Left renal cortex interstitium (tissue), 4 donors: ENCODE results near the gene UMPS. TPM values are rescaled to one million over a fixed set of nuclear protein-coding genes. Genes with fewer than 3 reads are reported as not detected.
"Not testable (repeated sequence)": the region's sequence is repeated elsewhere in the genome, so short reads cannot be mapped to it uniquely, and the experiment has no call there.

Source experiments
- DNase-seq, 4 donors: peaks; one replicate each; pipeline ENCODE4 v3.0.0-alpha.2; 2013; ENCODE audit warnings: low read depth in 4 of 4, low spot score in 2 of 4, missing footprints in 1 of 4
- polyA plus RNA-seq, 4 donors: library from polyadenylated mRNA; unstranded; fragments of 120-200 nt; gene quantifications; one replicate each; pipeline ENCODE4 v1.2.1, GENCODE V29; 2013; ENCODE audit not compliant: insufficient read length in 4 of 4

Gene UMPS
- polyA plus RNA-seq, 4 donors = 43.5 to 51.8 (median 49.3) TPM

DNA sequence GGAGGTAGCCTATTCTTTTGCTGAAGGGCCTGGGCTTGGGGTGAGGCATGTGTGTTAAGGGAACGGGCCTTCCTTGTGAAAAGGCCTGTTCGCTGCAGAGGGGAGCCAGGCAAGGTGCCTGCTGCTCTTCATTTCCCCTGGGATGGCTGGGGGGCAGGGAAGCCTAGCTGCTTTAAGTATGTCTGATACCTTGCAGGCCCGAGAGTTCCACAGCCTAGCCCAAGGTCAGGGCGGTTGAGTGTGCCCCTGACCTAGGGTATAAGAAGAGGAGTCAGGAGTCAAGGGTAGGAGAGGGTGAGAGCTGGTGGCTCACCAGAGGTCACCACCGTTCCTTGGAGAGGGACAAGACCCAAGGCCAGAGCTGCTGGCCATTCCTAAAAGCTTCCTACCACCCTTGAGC, 46.6 kb downstream of the UMPS start:
- no peak for DNase-seq

DNA sequence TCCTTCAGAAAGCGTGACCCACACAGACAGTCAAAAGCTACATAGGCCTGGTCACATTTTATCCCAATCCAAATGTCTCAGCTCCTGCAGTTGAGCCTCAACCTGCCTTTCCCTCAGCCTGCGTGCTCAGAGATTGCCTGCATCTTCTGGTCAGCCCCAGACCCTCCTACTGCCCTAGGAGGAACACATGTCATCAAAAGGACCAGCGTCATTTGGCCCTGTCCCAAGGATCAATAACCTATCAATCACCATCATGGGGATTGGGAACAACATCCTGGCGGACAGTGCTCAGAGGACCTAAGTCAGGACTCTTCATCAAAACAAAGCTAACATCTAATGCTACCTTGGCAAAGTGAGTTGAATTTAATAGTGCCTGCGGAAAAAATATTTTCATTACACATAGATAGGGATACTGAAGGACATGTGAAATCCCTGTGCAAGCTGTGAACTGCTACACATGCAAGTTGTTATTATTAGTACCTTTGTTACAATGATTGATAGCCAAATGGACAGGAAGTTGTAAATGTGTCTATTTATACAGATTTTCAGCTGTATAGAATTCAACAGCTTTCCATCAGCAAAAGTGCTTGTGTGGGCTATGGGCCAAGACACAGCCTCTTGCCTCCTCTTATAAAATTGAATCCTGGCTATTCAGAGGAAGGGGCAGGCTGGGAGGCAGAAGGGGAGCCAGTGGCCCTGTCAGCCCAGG, 47.7 kb downstream of the UMPS start:
- DNase-seq = no peak

DNA sequence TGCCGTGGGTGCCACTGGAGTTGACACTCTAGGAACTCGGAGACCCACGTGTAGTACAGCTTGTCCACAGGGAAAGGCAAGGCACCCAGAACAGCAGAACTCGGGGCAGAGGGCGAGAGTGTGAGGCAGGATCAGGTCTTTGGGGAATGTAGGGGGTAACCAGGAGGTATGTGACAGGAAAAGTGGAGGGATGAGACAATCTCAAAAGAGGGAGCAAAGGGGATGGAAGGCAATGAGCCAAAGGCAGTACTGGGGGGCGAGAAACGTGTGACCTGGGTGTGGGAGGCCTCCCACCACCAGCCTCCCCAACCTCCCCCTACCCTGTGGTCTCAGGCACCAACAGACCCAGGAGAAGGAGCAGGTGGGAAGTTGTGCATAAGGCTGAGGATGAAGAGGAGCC, 48.9 kb downstream of the UMPS start:
- DNase-seq = no peak

DNA sequence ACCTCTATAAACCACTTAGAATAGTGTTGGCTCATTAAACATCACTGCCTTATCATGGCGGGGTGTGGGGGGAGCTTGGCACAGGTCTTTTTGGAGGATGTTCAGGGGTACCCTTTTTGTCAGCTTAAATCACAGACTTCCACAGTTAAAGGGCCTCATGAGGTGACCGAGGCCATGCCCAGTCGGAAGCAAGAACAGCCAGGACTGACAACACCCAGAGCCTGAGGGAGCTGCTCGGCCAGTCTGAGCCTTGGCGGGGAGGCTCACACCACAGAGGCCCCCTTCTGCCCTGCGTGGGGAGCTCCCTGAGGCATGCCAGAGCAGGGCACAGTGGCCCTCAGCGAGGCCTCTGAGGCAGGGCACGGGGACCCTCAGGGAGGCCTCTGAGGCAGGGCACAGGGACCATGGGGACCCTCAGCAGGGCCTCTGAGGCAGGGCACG, 49.5 kb downstream of the UMPS start:
- no peak for DNase-seq

DNA sequence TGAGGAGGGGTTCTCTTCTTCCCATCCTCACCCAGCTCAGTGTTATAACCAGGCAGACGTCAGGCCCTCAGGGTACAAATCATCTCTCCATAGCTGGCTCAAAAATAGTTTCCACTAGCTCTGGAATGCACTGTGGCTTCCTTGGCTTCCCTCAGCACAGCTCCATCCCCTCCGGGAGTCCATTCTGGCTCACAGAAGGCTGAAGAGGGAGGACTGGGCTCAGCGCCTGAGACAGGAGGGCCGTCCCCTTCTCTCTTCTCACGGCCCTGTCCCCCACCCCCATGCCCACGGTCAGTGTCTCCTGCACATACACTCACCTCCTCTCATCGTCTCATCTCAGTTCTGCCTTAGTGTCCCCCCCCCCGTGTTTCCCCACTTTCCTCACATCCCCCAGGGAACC, 50.1 kb downstream of the UMPS start:
- DNase-seq = no peak

DNA sequence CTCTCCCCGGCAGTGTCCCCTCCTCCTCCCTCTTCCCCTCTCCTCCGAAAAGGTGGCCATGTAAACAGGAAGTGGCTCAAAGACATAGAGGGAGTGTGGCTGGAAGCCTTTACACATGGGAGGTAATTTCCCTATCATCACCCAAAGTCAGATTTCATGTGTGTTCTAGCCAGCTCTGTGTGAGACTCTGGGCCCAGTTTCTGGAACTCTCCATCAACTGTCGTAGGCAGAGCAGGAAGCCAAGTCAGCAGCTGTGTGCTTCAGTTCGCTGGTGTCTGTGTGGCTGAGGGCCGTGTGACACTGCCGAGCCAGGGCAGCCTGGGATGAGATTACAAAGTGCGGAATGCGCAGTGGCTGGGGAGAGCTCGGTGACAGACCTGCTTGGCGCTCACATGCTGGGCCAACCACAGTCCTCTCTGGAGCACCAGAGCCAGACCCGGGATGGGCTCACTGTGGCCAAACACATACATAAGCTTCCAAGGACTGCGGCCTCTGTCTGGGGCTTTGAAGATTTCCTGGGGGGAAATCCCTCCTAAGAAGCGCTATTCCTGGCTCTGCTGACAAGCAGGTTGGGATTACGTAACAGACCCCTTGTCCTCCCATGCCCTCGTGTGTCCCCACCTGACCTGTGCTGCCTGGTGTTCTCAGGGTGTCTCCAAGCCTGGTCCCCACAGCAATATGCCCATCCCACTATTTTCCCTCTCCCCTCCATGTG, 50.7 kb downstream of the UMPS start:
- DNase-seq = no peak

DNA sequence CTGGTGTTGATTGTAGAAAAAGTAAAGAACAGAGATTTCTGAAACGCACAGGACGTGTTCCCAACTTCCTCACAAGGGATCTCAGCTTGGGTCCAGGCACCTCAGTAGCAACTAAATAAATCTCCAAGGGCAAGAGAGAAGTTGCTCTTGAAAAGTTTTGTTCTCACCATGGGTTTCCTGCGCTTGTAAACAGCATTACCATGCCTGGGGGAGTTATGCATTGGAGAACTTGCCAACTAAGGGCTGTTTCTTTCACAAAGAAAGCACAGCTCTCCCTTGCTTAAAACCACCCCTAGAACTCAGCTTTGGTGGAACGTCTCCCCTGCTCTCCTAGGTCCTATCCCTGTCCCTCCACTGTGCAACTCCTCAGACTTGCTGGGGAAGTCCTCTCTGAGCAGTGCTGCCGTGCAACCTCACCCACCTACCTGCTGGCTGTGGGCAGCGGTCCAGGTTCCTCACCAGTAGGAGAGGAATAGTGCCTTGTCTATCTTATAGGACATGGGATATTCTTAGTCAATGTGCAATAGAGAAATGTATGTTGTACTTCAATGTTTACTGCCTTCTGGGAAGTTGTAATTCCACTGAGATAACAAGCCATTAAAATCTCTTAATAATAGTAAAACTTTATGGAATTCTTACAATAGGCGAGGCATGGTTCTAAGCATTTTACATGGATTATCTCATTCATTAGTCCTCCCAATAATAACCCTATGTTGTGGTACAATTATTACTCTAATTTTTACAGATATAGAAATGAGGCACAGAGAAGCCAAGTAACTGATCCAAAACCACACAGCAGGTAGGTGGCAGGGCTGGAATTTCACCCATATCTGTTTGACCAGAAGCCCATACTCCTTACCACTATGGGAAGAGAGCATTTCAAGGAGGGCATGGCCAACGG, 51.5 kb downstream of the UMPS start:
- DNase-seq = no peak

DNA sequence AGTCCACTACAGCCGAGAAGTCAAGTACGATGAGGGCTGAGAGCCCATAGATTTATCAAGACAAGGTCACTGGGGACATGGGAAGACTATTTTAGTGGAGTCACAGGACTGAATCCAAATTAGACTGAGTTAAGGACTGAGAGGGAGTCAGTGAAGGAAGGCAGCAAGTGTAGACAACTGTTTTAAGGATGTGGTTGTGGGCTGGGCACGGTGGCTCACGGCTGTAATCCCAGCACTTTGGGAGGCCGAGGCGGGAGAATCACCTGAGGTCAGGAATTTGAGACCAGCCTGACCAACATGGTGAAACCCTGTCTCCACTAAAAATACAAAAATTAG, 52.1 kb downstream of the UMPS start:
- DNase-seq = not testable (repeated sequence)

DNA sequence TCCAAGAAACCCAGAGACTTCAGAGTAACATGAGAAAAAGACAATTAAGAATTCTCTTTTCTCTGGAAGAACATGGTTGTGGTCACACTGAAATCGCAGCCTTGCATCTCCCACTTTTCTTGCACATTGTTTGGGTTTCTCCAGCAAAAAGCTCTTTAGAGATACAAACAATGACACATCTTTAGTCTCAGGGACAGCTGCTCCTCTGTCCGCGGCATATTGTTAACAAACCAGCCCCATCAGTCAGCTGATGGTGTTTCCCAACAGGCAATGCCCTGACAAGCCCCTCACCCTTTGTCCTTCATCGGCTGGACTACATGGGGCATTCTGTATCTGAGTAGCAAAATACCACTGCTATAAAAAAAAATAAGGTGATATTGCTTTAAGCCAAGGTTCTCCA, 53.4 kb downstream of the UMPS start:
- DNase-seq = no peak

DNA sequence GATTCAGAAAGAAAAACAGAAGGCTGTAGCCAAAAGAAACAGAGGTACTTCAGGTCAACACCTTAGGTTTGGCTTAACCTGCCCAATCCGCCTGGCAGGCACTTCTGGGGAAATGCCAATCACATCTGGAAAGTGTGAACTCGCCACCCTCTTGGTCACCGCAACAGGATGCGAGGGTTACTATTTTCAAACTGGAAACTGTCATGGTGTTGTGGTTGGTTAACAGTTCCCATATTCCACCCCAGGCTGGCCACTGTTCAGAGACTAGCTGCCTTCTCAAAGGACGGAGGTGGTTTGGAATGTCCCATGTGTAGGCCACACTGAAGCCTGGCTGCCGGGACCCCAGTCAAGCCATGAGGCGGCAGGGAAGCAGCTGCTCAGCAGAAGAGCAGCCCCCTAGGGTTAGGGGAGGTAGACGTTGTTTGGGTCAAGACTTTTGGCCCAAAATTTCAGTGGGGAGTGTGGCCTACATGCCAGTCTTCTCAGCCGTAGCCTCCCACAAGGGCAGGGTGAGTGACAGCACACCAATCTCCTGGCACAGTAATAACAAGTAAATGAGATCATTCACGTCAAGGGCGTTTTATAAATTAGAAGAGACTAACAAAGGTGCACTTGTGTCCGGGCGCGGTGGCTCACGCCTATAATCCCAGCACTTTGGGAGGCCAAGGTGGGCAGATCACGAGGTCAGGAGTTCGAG, 54.6 kb downstream of the UMPS start:
- no peak for DNase-seq

DNA sequence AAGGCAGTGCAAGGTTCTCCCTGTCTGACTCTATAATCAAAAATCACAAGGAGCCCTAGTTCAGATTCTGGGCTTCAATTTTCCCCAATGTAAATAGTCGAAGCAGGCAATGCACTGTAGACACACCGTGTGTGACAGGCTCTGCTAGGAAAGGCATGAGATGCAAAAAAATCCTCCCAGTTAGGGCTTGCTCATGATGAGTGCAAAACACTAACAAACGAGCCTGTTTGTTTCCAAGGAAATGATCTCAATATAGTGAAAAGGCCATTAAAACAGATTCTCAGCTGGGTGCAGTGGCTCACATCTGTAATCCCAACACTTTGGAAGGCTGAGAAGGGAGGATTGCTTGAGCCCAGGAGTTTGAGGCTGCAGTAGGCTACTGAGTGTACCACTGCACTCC, 55.7 kb downstream of the UMPS start:
- no peak for DNase-seq

DNA sequence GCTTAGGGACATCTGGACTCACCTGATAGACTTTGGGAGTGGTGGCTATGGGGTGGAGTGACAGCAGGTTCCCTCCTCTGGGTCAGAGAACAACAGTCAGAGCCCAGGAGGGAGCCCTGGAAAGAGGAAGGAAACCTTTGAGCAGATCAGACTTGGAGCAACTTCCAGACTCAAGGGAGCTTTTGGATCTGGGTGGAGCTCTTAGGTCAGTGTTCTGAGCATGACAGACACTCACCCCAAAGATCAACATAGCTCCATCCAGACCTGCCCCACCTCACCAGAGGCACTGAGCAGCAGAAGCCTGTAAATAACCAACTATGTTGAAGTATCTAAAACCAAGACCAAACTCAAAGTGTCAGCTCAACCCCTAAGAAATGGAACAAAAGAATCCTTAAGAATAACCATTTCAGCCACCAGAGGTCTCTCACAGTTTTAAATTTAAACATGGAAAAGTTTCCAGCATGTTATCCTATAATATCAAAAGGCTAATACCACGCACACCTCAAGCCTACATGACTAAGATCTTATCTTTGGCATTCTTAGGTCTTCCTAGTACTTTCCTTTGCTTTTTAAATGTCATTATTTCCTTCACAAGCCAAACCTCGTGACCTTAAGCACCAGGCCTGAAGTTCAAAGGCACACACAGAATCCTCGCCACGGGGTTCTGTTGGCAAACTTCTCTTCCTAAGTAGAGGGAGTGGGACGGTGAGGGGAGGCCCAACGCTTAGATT, 56.4 kb downstream of the UMPS start:
- DNase-seq = no peak

DNA sequence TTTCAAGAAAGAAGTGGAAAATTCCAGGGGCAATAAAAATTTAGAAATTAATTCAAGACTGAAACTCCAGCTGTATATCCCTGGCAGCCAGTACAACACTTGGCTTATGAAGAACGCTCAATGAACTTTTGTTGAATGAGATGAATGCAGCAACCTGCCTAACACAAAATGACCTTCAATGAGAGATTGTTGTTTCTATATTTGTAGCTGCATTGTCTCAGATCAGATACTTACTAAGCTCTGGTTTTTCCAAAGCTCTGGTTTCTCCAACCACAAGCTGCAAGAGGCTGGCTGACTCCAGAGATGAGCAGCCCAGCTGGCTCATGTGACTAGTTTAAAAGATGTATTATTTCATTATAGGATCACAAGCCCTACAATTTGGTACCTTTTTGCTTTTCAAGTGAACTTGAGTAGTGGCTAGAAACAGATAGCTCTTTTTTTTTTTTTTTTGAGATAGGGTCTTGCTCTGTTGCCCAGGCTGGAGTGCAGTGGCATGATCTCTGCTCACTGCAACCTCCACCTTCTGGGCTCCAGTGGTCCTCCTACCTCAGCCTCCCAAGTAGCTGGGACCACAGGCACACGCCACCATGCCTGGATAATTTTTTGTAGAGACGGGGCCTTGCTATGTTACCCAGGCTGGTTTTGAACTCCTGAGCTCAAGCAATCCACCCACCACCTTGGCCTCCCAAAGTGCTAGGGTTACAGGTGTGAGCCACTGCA, 57.4 kb downstream of the UMPS start:
- no peak for DNase-seq

DNA sequence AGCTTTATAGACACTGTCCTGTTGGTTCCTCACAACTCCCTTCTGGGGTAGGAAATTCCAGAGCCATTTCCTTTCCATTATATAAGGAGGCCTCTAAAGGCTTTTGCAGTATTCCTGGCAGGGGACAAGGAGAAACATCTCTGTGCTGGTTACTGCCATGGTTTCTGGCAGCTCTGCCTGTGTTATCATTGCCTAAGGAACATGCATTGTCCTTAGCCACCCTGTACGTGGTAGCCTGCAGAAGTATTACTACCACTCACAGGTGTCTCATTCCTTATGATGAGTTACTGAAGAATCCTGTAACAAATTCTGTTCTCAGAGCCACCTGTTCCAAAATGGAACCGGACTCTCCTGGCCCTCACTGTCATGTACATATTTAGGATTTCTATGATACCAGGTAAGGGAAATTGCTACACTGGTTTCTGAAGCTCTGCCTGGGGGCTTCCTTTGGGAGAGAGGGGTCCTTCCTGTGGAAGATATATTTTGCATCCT, 58.0 kb downstream of the UMPS start:
- DNase-seq = no peak

DNA sequence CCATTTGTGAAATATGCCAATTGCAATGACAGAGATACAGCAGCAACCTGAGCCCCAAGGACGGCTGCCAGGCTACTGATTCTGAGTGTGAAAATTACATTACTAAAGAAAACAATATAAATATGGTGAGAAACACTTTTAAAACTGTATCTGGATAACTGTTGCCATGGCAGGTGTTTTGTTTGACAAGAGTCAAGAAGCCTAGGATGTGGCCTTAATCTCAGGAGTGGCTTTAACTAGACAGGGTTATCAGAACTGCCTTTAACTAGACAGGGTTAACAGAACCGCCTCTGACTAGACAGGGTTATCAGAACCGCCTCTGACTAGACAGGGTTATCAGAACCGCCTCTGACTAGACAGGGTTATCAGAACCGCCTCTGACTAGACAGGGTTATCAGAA, 58.9 kb downstream of the UMPS start:
- not testable (repeated sequence) for DNase-seq

DNA sequence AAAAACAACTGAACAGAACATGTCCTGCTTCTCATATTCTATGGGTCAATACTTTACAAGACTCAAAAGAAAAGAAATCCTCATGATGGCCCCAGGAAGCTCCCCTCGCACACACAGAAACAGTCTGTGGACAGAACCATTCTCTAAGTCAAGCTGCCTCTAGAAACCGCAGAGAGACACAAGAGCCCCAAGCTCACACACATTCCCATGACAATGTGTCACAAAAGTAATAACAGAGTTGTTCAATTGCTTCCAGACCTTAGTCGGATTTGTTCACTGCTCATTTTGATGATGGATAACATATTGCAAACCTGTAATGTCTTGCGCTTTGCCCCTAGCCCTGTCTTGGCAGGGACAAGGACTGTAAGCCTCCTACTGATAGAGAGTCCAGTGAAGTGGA, 60.9 kb downstream of the UMPS start:
- no peak for DNase-seq

DNA sequence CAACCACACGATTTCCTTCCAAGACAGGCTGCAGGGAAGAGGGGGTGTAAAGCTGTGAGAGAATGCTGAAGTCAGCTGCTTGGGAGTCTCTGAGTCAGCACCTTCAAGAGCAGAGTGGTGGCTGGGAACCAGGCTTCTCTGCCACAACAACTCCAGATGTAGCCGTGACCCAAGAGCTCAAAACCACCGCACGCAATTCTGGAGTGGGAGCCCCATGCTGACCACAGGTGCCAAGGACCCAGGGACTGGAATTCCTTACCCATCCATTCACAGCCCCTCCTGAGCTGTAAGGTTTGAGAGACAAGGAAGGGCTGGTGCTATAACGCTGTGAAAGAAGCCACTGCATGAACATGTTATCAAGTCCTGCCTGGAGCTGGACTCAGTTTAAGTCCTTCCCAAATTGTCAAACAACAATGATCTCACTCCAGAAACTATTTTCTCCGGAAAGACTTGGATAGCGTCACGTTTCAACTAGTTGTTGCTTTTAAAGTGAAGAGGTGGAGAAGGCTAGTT, 61.4 kb downstream of the UMPS start:
- no peak for DNase-seq

DNA sequence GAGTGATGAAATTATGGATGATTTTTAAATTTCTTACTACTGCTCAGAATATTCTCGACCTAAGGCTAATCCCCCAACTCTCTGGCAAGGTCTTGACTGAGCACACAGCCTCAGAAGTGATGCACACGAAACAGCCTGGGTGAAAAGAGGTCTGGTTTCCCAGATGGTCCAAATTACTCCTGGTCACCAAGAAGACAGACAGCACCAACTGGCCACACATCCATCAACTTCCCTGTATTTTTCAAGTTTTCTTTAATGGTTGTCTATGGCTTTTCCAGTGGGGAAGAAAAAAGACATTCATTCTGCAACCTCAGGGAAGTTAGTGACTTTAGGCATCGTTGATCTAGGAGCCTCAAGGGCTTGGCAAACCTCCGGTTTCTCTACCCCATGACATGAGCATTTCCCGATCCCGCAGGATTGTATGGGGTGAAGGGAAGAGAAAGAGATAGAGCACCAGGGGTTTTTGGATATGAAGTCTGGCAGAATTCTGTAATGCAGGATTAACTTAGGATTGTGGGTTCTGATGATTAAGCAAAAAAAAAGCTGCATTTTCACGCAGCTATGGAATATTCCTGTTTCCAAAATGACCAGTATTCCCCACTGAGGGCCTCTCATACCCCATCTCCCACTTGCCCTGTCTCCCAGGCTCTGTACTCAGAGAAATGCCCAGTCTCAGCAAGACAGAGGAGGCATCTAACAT, 62.2 kb downstream of the UMPS start:
- no peak for DNase-seq
